HG03354 (cell line): ENCODE results near the gene MAP3K6.
A peak's percentile ranks its signal among the peaks of the same experiment; 100 is the strongest.

Experiments
- ATAC-seq: cut with Tn5 transposase; IDR thresholded peaks from one replicate; pipeline ENCODE4 v1.9.1; 2021; ENCODE audit warnings: mild to moderate bottlenecking; ENCODE audit not compliant: unreplicated experiment, poor library complexity, severe bottlenecking

Gene MAP3K6

GRCh38 chr1:27342778-27343638 lies 23.8 kb downstream of the MAP3K6 start:
- no peak for ATAC-seq

GRCh38 chr1:27342391-27342777 lies 24.4 kb downstream of the MAP3K6 start:
- ATAC-seq = no peak

- peak; percentile 64 for ATAC-seq
These were observed 25.1 kb downstream of the MAP3K6 start, which contains the start of gene SYTL1 for GRCh38 chr1:27341525-27342252. Gene SYTL1, plus strand, starts transcription at chr1:27342022. Its CDS starts 3,313 bp downstream, at chr1:27345335.

- no peak for ATAC-seq
These were observed 27.5 kb downstream of the MAP3K6 start for GRCh38 chr1:27339213-27339612.

- no peak for ATAC-seq
These were observed 28.0 kb downstream of the MAP3K6 start for GRCh38 chr1:27338751-27339150.

GRCh38 chr1:27336756-27337155 lies 30.0 kb downstream of the MAP3K6 start:
- no peak for ATAC-seq

- no peak for ATAC-seq
These were observed 31.0 kb downstream of the MAP3K6 start for GRCh38 chr1:27335506-27336422.

- ATAC-seq = no peak
These were observed 33.0 kb downstream of the MAP3K6 start for GRCh38 chr1:27333717-27334279.

GRCh38 chr1:27332536-27333281 lies 34.1 kb downstream of the MAP3K6 start:
- ATAC-seq = no peak

GRCh38 chr1:27331922-27332321 lies 34.8 kb downstream of the MAP3K6 start:
- no peak for ATAC-seq

- ATAC-seq = no peak
These were observed 35.3 kb downstream of the MAP3K6 start for GRCh38 chr1:27331426-27331825.

- ATAC-seq = no peak
These were observed 36.0 kb downstream of the MAP3K6 start for GRCh38 chr1:27330786-27331185.

GRCh38 chr1:27327964-27328363 lies 38.8 kb downstream of the MAP3K6 start:
- no peak for ATAC-seq

GRCh38 chr1:27325286-27325685 lies 41.5 kb downstream of the MAP3K6 start:
- no peak for ATAC-seq

- ATAC-seq = no peak
These were observed 44.1 kb downstream of the MAP3K6 start for GRCh38 chr1:27322569-27323240.

GRCh38 chr1:27321813-27322568 lies 44.8 kb downstream of the MAP3K6 start, which contains the start of gene TMEM222:
Gene TMEM222, plus strand, starts transcription at chr1:27322163. Its CDS starts 35 bp downstream, at chr1:27322198.
- ATAC-seq = peak; percentile 94

GRCh38 chr1:27318596-27318995 lies 48.2 kb downstream of the MAP3K6 start:
- ATAC-seq = no peak

GRCh38 chr1:27318136-27318535 lies 48.6 kb downstream of the MAP3K6 start:
- ATAC-seq = no peak
